ENCODE results near the gene SPI1.

Gene SPI1

DNA sequence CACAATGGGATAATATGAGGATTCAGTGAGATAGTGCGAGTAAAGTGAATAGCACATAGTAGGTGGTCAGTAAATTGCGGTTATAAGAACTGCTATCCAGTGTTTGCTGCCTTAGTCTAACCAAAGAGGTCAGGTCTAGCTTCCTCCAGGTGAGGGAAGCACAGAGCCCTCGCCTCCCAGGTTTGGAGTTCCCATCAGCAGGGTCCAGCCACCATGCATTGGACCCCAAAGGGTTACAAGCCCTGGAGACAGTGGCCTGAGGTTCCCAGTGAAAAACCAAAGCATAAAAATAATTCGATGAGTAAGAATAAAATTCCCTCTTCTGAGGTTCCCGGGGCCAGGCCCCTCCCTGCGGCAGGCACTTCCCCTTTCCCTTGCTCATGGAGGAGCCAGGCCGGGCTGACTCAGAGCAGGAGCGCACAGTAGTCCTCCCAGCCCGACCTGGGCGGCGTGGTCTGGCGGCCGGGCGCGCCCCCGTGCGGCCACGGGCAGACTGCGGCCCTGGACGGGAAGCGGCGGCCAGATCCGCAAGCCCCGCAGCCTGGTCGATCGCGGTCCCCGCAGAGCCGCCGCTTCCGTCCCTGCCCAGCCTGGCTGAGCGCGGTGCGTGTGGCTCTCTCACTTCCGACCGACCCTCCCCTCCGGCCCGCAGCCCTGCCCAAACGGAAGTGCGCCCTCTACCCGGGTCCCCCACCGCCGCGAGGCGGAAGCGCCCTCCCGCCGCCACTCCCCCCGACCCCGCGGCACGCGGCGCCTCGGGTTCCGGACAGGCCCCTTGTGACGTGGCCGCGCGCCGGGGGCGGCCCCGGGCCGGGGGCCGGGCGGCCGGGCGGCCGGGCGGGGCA is 29.6 kb upstream of the SPI1 start, which contains the start of gene SLC39A13 (continued):
- TF ChIP-seq, protein P1, sequence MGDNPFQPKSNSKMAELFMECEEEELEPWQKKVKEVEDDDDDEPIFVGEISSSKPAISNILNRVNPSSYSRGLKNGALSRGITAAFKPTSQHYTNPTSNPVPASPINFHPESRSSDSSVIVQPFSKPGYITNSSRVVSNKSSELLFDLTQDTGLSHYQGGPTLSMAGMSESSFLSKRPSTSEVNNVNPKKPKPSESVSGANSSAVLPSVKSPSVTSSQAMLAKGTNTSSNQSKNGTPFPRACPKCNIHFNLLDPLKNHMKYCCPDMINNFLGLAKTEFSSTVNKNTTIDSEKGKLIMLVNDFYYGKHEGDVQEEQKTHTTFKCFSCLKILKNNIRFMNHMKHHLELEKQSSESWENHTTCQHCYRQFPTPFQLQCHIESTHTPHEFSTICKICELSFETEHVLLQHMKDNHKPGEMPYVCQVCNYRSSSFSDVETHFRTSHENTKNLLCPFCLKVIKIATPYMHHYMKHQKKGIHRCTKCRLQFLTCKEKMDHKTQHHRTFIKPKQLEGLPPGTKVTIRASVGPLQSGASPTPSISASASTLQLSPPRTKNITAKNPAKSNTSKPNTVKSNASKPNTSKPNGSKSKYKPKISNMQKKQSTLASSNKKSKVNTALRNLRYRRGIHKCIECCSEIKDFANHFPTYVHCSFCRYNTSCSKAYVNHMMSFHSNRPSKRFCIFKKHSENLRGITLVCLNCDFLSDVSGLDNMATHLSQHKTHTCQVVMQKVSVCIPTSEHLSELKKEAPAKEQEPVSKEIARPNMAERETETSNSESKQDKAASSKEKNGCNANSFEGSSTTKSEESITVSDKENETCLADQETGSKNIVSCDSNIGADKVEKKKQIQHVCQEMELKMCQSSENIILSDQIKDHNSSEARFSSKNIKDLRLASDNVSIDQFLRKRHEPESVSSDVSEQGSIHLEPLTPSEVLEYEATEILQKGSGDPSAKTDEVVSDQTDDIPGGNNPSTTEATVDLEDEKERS (tag by site-specific recombination; IDR thresholded peaks at IDR 0.05): no peak
- TF ChIP-seq ZNF777 (tag by site-specific recombination; IDR thresholded peaks at IDR 0.05; ENCODE audit: borderline replicate concordance) (no peak), ZNF654 (tag by site-specific recombination; IDR thresholded peaks at IDR 0.05; ENCODE audit: low read depth) (no peak), ZNF19 (tag by site-specific recombination; IDR thresholded peaks at IDR 0.05; ENCODE audit: low read depth) (no peak), ZNF768 (tag by site-specific recombination; IDR thresholded peaks at IDR 0.05) (no peak), ZNF174 (tag by site-specific recombination; IDR thresholded peaks at IDR 0.05) (no peak), ZNF571 (tag by site-specific recombination; IDR thresholded peaks at IDR 0.05) (no peak), ZBTB48 (tag by site-specific recombination; IDR thresholded peaks at IDR 0.05) (peak; percentile 38; the same call in 1 of the 2 replicates), MZF1 (tag by site-specific recombination; IDR thresholded peaks at IDR 0.05; ENCODE audit: borderline replicate concordance) (no peak), WT1 (tag by site-specific recombination; IDR thresholded peaks at IDR 0.05) (no peak), ZNF211 (tag by site-specific recombination; IDR thresholded peaks at IDR 0.05; ENCODE audit: low read depth) (no peak), ZNF266 (tag by site-specific recombination; IDR thresholded peaks at IDR 0.05; ENCODE audit: low read depth) (no peak), ZNF350 (tag by site-specific recombination; IDR thresholded peaks at IDR 0.05) (no peak), ZNF121 (tag by site-specific recombination; IDR thresholded peaks at IDR 0.05) (no peak), ZNF776 (tag by site-specific recombination; IDR thresholded peaks at IDR 0.05; ENCODE audit: borderline replicate concordance) (no peak), SCRT1 (tag by site-specific recombination; IDR thresholded peaks at IDR 0.05; ENCODE audit: borderline replicate concordance) (no peak), ZSCAN16 (tag by site-specific recombination; IDR thresholded peaks at IDR 0.05) (no peak; the same call in 1 of the 2 replicates)
- TF ChIP-seq, protein P2, sequence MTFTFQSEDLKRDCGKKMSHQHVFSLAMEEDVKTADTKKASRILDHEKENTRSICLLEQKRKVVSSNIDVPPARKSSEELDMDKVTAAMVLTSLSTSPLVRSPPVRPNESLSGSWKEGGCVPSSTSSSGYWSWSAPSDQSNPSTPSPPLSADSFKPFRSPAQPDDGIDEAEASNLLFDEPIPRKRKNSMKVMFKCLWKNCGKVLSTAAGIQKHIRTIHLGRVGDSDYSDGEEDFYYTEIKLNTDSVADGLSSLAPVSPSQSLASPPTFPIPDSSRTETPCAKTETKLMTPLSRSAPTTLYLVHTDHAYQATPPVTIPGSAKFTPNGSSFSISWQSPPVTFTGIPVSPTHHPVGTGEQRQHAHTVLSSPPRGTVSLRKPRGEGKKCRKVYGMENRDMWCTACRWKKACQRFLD (tag by site-specific recombination; IDR thresholded peaks at IDR 0.05): no peak
- TF ChIP-seq, protein P3, sequence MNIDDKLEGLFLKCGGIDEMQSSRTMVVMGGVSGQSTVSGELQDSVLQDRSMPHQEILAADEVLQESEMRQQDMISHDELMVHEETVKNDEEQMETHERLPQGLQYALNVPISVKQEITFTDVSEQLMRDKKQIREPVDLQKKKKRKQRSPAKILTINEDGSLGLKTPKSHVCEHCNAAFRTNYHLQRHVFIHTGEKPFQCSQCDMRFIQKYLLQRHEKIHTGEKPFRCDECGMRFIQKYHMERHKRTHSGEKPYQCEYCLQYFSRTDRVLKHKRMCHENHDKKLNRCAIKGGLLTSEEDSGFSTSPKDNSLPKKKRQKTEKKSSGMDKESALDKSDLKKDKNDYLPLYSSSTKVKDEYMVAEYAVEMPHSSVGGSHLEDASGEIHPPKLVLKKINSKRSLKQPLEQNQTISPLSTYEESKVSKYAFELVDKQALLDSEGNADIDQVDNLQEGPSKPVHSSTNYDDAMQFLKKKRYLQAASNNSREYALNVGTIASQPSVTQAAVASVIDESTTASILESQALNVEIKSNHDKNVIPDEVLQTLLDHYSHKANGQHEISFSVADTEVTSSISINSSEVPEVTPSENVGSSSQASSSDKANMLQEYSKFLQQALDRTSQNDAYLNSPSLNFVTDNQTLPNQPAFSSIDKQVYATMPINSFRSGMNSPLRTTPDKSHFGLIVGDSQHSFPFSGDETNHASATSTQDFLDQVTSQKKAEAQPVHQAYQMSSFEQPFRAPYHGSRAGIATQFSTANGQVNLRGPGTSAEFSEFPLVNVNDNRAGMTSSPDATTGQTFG (tag by site-specific recombination; IDR thresholded peaks at IDR 0.05; ENCODE audit: borderline replicate concordance): no peak

All from HEK293 (cell line).